ENCODE results near the gene ZDHHC11B. TPM values are rescaled to one million over a fixed set of nuclear protein-coding genes. Genes with fewer than 3 reads are reported as not detected.
"Not testable (repeated sequence)": the region's sequence is repeated elsewhere in the genome, so short reads cannot be mapped to it uniquely, and the experiment has no call there.

Gene ZDHHC11B
- total and polyA plus RNA-seq, 2 donors from 2014 or later: 4.4 to 5.4 TPM

DNA sequence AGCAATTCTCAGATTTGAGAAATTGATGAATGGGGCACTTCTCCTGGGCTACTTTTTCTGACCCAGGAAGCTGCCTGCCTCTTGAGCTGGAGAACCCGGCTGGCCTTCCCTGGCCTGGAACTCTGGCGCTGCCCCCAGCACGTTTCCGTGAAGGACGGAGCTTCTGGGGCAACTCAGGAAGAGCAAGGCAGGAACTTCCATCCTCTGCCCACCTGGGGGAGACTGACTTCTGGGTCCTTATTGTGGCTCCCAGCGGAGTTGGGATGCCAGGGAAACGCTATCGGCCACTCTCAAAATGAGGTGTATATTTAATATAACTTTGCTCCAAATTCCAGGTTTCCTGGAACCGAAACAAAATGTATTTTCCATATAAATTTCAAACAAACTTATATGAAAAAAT, 57.4 kb downstream of the ZDHHC11B start:
- H3K4me1 ChIP-seq (ENCODE audit: control insufficient read depth in 2 of 3, insufficient read depth in 2 of 3, low read depth in 1 of 3, low read length in 3 of 3); H3K9ac ChIP-seq (ENCODE audit: low read length in 3 of 3); H3K36me3 ChIP-seq (ENCODE audit: control insufficient read depth in 2 of 3, insufficient read depth in 3 of 3, low read length in 3 of 3); H3K9me3 ChIP-seq (ENCODE audit: control insufficient read depth in 2 of 3, insufficient read depth in 1 of 3, low read length in 3 of 3); H3K27me3 ChIP-seq (ENCODE audit: control insufficient read depth, insufficient read depth, low read length); H3K4me3 ChIP-seq (ENCODE audit: low read length in 3 of 3); FAIRE-seq; intact Hi-C loops (cut with DNase I); H3K27ac ChIP-seq (ENCODE audit: low read depth in 2 of 2, low read length in 2 of 2): not testable (repeated sequence)
- peak in 2 of 5 donors; percentile 32 to 40 for DNase-seq

DNA sequence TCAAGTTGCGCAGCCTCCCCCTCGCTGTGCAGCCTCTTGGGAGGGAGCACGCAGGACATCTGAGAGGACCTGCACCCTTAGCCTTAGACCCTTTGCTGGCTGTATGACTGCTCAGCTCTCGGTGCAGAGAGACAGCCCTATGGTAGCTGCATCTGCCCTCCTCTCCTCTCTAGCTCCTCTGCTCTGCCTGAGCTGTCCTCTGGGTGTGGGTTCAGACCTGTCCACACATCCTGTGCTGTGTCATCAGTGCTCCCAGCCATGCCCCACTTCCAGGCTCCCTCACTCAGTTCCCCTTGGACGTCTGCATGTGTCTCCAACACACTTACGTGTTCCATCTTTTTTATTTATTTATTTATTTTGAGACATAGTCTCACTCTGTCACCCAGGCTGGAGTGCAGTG, 60.7 kb downstream of the ZDHHC11B start:
- H3K36me3 ChIP-seq (ENCODE audit: control insufficient read depth in 2 of 3, insufficient read depth in 3 of 3, low read length in 3 of 3); H3K4me1 ChIP-seq (ENCODE audit: control insufficient read depth in 2 of 3, insufficient read depth in 2 of 3, low read depth in 1 of 3, low read length in 3 of 3); intact Hi-C loops (cut with DNase I); DNase-seq; H3K9me3 ChIP-seq (ENCODE audit: control insufficient read depth in 2 of 3, insufficient read depth in 1 of 3, low read length in 3 of 3); H3K27ac ChIP-seq (ENCODE audit: low read depth in 2 of 2, low read length in 2 of 2); H3K9ac ChIP-seq (ENCODE audit: low read length in 3 of 3); H3K27me3 ChIP-seq (ENCODE audit: control insufficient read depth, insufficient read depth, low read length); H3K4me3 ChIP-seq (ENCODE audit: low read length in 3 of 3); FAIRE-seq: not testable (repeated sequence)

DNA sequence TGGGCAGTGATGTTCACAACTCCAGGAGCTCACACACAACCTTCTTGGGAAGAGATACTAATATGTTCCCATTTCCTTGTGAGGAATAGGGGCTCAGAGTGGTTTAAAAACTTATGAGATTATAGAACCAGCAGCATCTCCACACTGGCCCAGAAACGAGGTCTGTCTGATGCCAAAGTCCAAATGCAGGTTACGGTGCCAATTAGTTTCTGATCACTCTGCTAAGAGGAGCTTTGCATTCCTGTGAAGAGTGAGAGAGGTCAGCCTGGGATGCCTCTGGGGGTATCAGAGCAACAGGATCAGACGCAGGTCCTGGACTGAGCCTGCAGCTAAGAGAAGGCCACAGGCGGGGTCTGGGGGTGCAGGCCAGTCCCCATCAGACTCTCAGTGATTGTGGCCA, 61.2 kb downstream of the ZDHHC11B start:
- H3K27me3 ChIP-seq (ENCODE audit: control insufficient read depth, insufficient read depth, low read length); DNase-seq; H3K4me1 ChIP-seq (ENCODE audit: control insufficient read depth in 2 of 3, insufficient read depth in 2 of 3, low read depth in 1 of 3, low read length in 3 of 3); FAIRE-seq; H3K9ac ChIP-seq (ENCODE audit: low read length in 3 of 3); intact Hi-C loops (cut with DNase I); H3K9me3 ChIP-seq (ENCODE audit: control insufficient read depth in 2 of 3, insufficient read depth in 1 of 3, low read length in 3 of 3); H3K27ac ChIP-seq (ENCODE audit: low read depth in 2 of 2, low read length in 2 of 2); H3K36me3 ChIP-seq (ENCODE audit: control insufficient read depth in 2 of 3, insufficient read depth in 3 of 3, low read length in 3 of 3); H3K4me3 ChIP-seq (ENCODE audit: low read length in 3 of 3): not testable (repeated sequence)

DNA sequence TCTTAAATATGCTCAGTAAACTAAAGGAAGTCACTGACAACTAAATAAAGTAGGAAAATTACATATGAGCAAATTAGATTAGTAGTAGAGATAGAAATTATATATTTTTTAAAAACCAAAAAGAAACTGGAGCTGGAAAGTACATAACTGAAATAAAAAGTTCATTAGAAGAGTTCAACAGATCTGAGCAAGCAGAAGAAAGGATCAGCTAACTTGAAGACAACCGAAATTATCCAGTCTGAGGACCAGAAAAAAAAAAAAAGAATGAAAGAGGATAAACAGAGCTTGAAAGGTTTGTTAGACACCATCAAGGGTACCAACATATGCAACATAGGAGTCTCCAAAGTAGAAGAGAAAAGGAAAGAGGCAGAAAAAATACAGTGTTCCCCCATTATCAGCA, 65.2 kb downstream of the ZDHHC11B start:
- DNase-seq; H3K27me3 ChIP-seq (ENCODE audit: control insufficient read depth, insufficient read depth, low read length); H3K9me3 ChIP-seq (ENCODE audit: control insufficient read depth in 2 of 3, insufficient read depth in 1 of 3, low read length in 3 of 3); intact Hi-C loops (cut with DNase I); H3K9ac ChIP-seq (ENCODE audit: low read length in 3 of 3); H3K27ac ChIP-seq (ENCODE audit: low read depth in 2 of 2, low read length in 2 of 2); H3K4me3 ChIP-seq (ENCODE audit: low read length in 3 of 3); FAIRE-seq; H3K36me3 ChIP-seq (ENCODE audit: control insufficient read depth in 2 of 3, insufficient read depth in 3 of 3, low read length in 3 of 3); H3K4me1 ChIP-seq (ENCODE audit: control insufficient read depth in 2 of 3, insufficient read depth in 2 of 3, low read depth in 1 of 3, low read length in 3 of 3): not testable (repeated sequence)

DNA sequence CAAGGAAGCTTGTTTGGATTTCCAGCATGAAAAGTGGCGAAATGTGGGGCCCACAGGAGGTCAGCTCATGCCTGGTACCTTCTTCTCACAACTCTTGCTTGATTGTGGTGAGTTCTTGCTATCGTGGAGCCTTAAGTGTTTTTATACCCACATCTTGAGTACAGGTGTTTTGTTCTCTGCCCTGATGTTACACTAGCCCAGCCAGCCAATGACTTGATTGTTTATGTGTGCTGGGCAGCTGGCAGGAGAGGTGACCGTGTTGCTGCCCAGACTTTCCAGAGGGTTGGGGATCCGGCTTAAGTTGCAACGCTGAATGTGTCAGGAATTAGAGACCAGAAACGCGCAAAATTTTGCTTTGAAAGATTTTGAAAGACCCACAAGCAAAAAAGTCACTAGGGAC, 67.4 kb downstream of the ZDHHC11B start:
- intact Hi-C loops (cut with DNase I): no loop called here
- peaks cover 0 to 4% (median 0%) of the 10 kb centered on the region in 3 donors for H3K9me3 ChIP-seq (ENCODE audit: control insufficient read depth in 2 of 3, insufficient read depth in 1 of 3, low read length in 3 of 3)
- no peaks in the 10 kb centered on the region for H3K4me1 ChIP-seq (ENCODE audit: control insufficient read depth in 2 of 3, insufficient read depth in 2 of 3, low read depth in 1 of 3, low read length in 3 of 3)
- H3K27ac ChIP-seq (ENCODE audit: low read depth in 2 of 2, low read length in 2 of 2): no peak overlapping the region
- H3K36me3 ChIP-seq (ENCODE audit: control insufficient read depth in 2 of 3, insufficient read depth in 3 of 3, low read length in 3 of 3): no peaks in the 10 kb centered on the region
- TF ChIP-seq, protein P1, sequence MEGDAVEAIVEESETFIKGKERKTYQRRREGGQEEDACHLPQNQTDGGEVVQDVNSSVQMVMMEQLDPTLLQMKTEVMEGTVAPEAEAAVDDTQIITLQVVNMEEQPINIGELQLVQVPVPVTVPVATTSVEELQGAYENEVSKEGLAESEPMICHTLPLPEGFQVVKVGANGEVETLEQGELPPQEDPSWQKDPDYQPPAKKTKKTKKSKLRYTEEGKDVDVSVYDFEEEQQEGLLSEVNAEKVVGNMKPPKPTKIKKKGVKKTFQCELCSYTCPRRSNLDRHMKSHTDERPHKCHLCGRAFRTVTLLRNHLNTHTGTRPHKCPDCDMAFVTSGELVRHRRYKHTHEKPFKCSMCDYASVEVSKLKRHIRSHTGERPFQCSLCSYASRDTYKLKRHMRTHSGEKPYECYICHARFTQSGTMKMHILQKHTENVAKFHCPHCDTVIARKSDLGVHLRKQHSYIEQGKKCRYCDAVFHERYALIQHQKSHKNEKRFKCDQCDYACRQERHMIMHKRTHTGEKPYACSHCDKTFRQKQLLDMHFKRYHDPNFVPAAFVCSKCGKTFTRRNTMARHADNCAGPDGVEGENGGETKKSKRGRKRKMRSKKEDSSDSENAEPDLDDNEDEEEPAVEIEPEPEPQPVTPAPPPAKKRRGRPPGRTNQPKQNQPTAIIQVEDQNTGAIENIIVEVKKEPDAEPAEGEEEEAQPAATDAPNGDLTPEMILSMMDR (IDR thresholded peaks at IDR 0.05; ENCODE audit: borderline replicate concordance, extremely low read depth, insufficient read depth): no peak
- no peak for DNase-seq
- FAIRE-seq: no peak
- no peak overlapping the region for H3K4me3 ChIP-seq (ENCODE audit: low read length in 3 of 3)
- H3K27me3 ChIP-seq (ENCODE audit: control insufficient read depth, insufficient read depth, low read length): no peaks in the 10 kb centered on the region
- no peak overlapping the region for H3K9ac ChIP-seq (ENCODE audit: low read length in 3 of 3)

DNA sequence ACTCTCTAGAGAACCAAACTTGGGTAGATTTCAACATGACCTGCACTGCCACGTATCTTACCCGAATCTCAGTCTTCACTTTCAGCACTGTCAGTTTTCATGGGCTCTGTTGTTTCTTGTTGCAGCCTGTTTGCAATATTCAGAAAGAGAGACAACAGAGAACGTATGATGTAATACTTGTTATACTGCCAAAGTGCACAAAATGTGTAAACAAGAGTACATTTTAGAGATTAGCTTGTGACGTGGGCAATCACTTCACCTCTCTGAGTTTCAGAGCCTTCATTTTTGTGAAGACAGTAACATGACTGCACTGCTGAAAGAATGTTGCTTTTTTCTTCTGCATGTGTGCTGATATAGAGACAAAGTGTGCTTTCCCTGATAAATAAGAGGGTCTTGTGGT, 67.8 kb downstream of the ZDHHC11B start:
- H3K36me3 ChIP-seq (ENCODE audit: control insufficient read depth in 2 of 3, insufficient read depth in 3 of 3, low read length in 3 of 3); intact Hi-C loops (cut with DNase I); FAIRE-seq; H3K9me3 ChIP-seq (ENCODE audit: control insufficient read depth in 2 of 3, insufficient read depth in 1 of 3, low read length in 3 of 3); H3K4me1 ChIP-seq (ENCODE audit: control insufficient read depth in 2 of 3, insufficient read depth in 2 of 3, low read depth in 1 of 3, low read length in 3 of 3); H3K9ac ChIP-seq (ENCODE audit: low read length in 3 of 3); H3K27ac ChIP-seq (ENCODE audit: low read depth in 2 of 2, low read length in 2 of 2); DNase-seq; H3K27me3 ChIP-seq (ENCODE audit: control insufficient read depth, insufficient read depth, low read length); H3K4me3 ChIP-seq (ENCODE audit: low read length in 3 of 3): not testable (repeated sequence)

DNA sequence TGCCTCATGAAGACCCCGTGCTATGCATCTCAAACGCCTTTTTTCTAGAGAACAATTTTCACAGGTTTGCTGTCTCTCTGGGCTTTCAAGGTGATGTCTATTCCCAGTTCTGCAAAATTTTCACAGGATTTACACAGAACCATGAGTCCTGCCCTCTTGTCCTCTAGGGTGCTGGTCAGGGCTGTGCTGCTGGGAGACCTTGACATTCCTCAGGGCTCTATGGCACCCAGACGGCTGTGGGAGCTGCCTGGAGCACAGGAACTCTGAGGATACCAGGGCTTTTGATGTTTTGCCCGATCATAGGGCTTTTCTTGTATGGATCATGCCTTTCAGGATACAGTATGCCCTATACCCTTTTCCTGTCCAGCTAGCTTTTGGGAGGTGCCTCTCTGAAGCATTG, 68.9 kb downstream of the ZDHHC11B start:
- FAIRE-seq; H3K4me3 ChIP-seq (ENCODE audit: low read length in 3 of 3); H3K9ac ChIP-seq (ENCODE audit: low read length in 3 of 3); intact Hi-C loops (cut with DNase I); H3K36me3 ChIP-seq (ENCODE audit: control insufficient read depth in 2 of 3, insufficient read depth in 3 of 3, low read length in 3 of 3); H3K9me3 ChIP-seq (ENCODE audit: control insufficient read depth in 2 of 3, insufficient read depth in 1 of 3, low read length in 3 of 3); H3K27me3 ChIP-seq (ENCODE audit: control insufficient read depth, insufficient read depth, low read length); H3K27ac ChIP-seq (ENCODE audit: low read depth in 2 of 2, low read length in 2 of 2); H3K4me1 ChIP-seq (ENCODE audit: control insufficient read depth in 2 of 3, insufficient read depth in 2 of 3, low read depth in 1 of 3, low read length in 3 of 3); DNase-seq: not testable (repeated sequence)
